ENCODE data around the gene VSNL1. TPM values are rescaled to one million over a fixed set of nuclear protein-coding genes. Genes with fewer than 3 reads are reported as not detected.

Gene VSNL1
- total and polyA plus RNA-seq, 9 donors = 0.41 to 9.4 (median 2.7) TPM; not detected in 1

DNA sequence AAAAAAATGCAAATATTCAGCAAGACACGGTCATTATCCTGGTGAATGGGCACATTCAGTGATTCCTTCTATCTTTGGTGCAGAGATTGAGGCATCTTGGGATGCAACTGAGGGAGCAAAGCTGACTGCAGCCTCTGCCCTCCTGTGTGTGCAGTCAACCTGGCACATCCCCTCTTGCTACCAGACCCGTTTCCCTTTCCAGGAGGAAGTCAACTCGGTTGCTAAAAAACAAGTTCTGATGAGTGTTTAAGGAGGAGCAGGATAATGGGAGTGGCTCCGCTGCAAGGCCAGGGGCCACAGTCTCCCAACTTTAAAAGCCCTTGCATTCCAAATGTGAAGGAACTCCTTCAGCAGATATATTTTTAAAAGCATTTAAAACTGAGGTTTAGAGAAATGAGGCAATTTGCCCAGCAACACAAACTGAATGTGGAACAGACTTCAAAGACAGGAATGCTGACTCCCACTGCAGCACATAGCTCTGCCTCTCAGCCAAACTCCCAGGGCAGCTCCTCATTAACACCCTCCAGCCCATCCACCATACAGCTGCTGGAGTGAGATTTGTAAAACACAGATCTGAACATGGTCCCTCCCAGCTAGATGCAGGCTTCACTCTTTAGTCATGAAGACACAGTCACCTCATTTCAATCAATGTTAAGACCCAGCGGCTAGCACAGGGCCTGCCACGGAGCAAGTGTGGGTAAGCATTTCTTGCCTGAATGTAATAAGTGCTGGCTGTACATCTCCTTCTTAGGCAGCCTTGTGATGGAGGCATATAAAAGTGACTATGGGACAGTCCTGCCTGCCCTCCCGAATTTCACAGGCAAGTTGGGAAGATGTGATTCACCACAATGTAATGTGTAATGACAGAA, 54.3 kb downstream of the VSNL1 start:
- TF ChIP-seq EP300 (IDR thresholded peaks at IDR 0.05) = no peak
- TF ChIP-seq, protein P1, sequence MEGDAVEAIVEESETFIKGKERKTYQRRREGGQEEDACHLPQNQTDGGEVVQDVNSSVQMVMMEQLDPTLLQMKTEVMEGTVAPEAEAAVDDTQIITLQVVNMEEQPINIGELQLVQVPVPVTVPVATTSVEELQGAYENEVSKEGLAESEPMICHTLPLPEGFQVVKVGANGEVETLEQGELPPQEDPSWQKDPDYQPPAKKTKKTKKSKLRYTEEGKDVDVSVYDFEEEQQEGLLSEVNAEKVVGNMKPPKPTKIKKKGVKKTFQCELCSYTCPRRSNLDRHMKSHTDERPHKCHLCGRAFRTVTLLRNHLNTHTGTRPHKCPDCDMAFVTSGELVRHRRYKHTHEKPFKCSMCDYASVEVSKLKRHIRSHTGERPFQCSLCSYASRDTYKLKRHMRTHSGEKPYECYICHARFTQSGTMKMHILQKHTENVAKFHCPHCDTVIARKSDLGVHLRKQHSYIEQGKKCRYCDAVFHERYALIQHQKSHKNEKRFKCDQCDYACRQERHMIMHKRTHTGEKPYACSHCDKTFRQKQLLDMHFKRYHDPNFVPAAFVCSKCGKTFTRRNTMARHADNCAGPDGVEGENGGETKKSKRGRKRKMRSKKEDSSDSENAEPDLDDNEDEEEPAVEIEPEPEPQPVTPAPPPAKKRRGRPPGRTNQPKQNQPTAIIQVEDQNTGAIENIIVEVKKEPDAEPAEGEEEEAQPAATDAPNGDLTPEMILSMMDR (IDR thresholded peaks at IDR 0.05) = no peak
- no peak for TF ChIP-seq POLR2A (IDR thresholded peaks at IDR 0.05)
- no peaks in the 10 kb centered on the region for H3K9me3 ChIP-seq
- intact Hi-C loops (cut with DNase I) = no loop called here
- H3K4me1 ChIP-seq (ENCODE audit: insufficient read depth) = peaks cover 1% of the 10 kb centered on the region
- 12 to 19% (median 19%) methylated on average over 7 of the region's 7 CpGs for WGBS, 3 donors
- no peaks in the 10 kb centered on the region for H3K36me3 ChIP-seq
- DNase-seq = peak in 3 of 5 donors; percentile 25 to 49 (median 48)
- no peaks in the 10 kb centered on the region for H3K27me3 ChIP-seq
- no peak overlapping the region for H3K4me3 ChIP-seq
- H3K27ac ChIP-seq = no peak overlapping the region

DNA sequence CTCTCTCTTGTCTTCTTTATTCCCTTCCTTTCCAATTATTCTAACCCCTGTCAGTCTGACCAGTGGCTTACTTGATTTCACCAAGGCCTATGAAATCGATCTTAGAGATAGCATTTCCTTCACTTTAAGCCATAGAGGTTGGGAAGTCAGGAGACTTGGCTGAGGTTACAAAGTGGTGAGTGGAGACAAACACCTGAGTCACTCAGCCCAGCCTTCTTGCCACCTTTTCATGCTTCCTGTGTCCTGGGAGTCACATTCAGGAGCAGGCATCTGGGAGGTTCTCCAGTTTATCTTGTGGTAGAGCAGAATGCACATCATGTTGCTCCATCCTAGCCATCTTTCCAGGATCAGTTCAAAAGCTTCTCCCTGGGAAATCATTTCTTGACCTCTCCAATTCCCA, 59.1 kb downstream of the VSNL1 start:
- intact Hi-C loops (cut with DNase I) = no loop called here
- WGBS, 3 donors = 26 to 59% (median 30%) methylated on average over 1 of the region's 1 CpG

GRCh38 chr2:17600556-17601204, 60.2 kb downstream of the VSNL1 start:
- intact Hi-C loops (cut with DNase I) = no loop called here
- H3K4me1 ChIP-seq (ENCODE audit: insufficient read depth) = no peaks in the 10 kb centered on the region
- H3K27me3 ChIP-seq = no peaks in the 10 kb centered on the region
- no peaks in the 10 kb centered on the region for H3K9me3 ChIP-seq
- no peak overlapping the region for H3K27ac ChIP-seq
- TF ChIP-seq EP300 (IDR thresholded peaks at IDR 0.05) (no peak), POLR2A (IDR thresholded peaks at IDR 0.05) (no peak)
- TF ChIP-seq, protein P1 (IDR thresholded peaks at IDR 0.05) = no peak
- no peaks in the 10 kb centered on the region for H3K36me3 ChIP-seq
- DNase-seq = no peak
- H3K4me3 ChIP-seq = no peak overlapping the region

More for the DNA sequence above, 59.1 kb downstream of the VSNL1 start:
- Histone ChIP-seq H3K27ac (no peak overlapping the region), H3K4me1 (ENCODE audit: insufficient read depth) (no peaks in the 10 kb centered on the region), H3K27me3 (no peaks in the 10 kb centered on the region), H3K9me3 (no peaks in the 10 kb centered on the region), H3K4me3 (no peak overlapping the region), H3K36me3 (no peaks in the 10 kb centered on the region)
- no peak for TF ChIP-seq POLR2A (IDR thresholded peaks at IDR 0.05)
- TF ChIP-seq, protein P1 (IDR thresholded peaks at IDR 0.05) = no peak
- no peak for TF ChIP-seq EP300 (IDR thresholded peaks at IDR 0.05)
- DNase-seq = no peak

DNA sequence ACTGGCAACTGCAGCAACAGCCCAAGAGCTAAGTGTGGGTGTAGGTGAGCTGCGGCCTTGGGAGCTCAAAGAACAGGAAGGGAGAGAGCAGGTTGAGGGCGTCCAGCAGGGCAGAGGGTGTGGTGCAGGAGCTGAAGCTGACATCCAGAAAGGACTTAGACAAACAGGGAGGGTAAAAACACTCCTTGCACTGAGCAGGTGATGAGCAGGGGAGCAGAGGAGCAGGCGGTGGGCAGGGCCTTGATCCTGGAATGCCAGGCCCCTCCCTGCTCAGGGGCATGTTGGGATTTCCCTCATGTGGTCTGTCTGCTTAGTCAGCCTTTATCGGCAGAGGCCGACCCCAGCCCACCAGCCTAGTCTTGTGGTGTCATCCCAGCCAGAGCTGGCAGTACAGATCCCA, 63.6 kb downstream of the VSNL1 start:
- H3K4me1 ChIP-seq (ENCODE audit: insufficient read depth) = no peaks in the 10 kb centered on the region
- intact Hi-C loops (cut with DNase I) = no loop called here

More for the DNA sequence above, 63.6 kb downstream of the VSNL1 start:
- TF ChIP-seq POLR2A (IDR thresholded peaks at IDR 0.05) = no peak
- TF ChIP-seq EP300 (IDR thresholded peaks at IDR 0.05) = no peak
- TF ChIP-seq, protein P1 (IDR thresholded peaks at IDR 0.05) = no peak
- 75 to 89% (median 84%) methylated on average over 5 of the region's 5 CpGs for WGBS, 3 donors
- H3K27ac ChIP-seq = no peak overlapping the region
- DNase-seq = no peak
- no peaks in the 10 kb centered on the region for H3K9me3 ChIP-seq
- H3K27me3 ChIP-seq = no peaks in the 10 kb centered on the region
- no peak overlapping the region for H3K4me3 ChIP-seq
- no peaks in the 10 kb centered on the region for H3K36me3 ChIP-seq
